H1 (cell line): ENCODE data around the gene FBXO38. TPM values are rescaled to one million over a fixed set of nuclear protein-coding genes. Genes with fewer than 3 reads are reported as not detected.

Source experiments
- SP2 ChIP-seq: IDR thresholded peaks from 2 replicates; pipeline ENCODE4 v1.6.1; 2012; ENCODE audit warnings: mild to moderate bottlenecking, low read length, inconsistent platforms
- TAF7 ChIP-seq: optimal IDR thresholded peaks from 2 replicates; pipeline ENCODE3; 2011; ENCODE audit warnings: low read depth, mild to moderate bottlenecking, inconsistent platforms, low read length, moderate library complexity, borderline replicate concordance
- YY1 ChIP-seq: IDR thresholded peaks from 2 replicates; pipeline ENCODE4 v1.6.1; 2011; ENCODE audit warnings: low read depth, mild to moderate bottlenecking, low read length
- polyA plus RNA-seq, 7 experiments: library from polyadenylated mRNA; depleted of rRNA in 3 of 7; stranded (reverse) in 5 of 7; unstranded in 2 of 7; fragments of >200 nt in 5 of 7; fragments of 200-250 nt in 2 of 7; gene quantifications; 1 replicate in 5 of 7; 2 replicates in 1 of 7; 4 replicates in 1 of 7; pipeline versions ENCODE4 v1.2.1 to v1.2.3, GENCODE V29; 2011 to 2013; ENCODE audit warnings: missing spikeins in 2 of 7, mixed read lengths in 2 of 7
- total RNA-seq: library from RNA; stranded (reverse); fragmentation: NEBNext Ultra II Directional; extraction: Animal tissue kit (Norgen Biotek cat#: 25700); gene quantifications from 2 replicates; pipeline ENCODE4 v1.2.1, GENCODE V29; 2021
- TF ChIP-seq, protein P1 (sequence below): fragments of 300-600 bp; sonication (generic); IDR thresholded peaks from 2 replicates; pipeline ENCODE4 v1.7.1; 2012; ENCODE audit warnings: low read length, moderate library complexity, mild to moderate bottlenecking, inconsistent platforms; ENCODE audit not compliant: insufficient replicate concordance

The FBXO38 gene
- total and polyA plus RNA-seq, 2 of the 8 experiments (the other 6 are each of a cell fraction or from before 2014, with no cell fraction given): 9.1 to 34.3 TPM

DNA sequence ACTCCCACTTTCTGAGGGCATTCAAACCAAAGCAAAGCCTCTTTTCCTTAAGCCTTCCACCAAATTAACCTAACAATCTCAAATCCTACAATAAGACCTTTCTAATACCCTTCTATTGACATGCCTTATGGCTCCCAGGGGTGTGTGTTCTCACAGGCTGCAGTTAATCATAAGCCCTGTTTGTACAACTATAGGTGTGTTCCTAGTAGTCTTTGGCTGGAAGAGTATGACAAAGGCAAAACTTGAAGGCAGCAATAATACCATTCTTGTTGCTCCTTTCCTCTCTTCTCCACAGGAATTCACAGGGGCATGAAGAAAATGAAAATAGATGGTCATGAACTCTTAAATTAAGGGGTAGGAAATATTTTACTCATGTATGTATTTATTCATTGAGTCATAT, 10.9 kb upstream of the FBXO38 start (continued):
- TF ChIP-seq SP2 (no peak), YY1 (no peak), TAF7 (no peak)
- TF ChIP-seq, protein P1, sequence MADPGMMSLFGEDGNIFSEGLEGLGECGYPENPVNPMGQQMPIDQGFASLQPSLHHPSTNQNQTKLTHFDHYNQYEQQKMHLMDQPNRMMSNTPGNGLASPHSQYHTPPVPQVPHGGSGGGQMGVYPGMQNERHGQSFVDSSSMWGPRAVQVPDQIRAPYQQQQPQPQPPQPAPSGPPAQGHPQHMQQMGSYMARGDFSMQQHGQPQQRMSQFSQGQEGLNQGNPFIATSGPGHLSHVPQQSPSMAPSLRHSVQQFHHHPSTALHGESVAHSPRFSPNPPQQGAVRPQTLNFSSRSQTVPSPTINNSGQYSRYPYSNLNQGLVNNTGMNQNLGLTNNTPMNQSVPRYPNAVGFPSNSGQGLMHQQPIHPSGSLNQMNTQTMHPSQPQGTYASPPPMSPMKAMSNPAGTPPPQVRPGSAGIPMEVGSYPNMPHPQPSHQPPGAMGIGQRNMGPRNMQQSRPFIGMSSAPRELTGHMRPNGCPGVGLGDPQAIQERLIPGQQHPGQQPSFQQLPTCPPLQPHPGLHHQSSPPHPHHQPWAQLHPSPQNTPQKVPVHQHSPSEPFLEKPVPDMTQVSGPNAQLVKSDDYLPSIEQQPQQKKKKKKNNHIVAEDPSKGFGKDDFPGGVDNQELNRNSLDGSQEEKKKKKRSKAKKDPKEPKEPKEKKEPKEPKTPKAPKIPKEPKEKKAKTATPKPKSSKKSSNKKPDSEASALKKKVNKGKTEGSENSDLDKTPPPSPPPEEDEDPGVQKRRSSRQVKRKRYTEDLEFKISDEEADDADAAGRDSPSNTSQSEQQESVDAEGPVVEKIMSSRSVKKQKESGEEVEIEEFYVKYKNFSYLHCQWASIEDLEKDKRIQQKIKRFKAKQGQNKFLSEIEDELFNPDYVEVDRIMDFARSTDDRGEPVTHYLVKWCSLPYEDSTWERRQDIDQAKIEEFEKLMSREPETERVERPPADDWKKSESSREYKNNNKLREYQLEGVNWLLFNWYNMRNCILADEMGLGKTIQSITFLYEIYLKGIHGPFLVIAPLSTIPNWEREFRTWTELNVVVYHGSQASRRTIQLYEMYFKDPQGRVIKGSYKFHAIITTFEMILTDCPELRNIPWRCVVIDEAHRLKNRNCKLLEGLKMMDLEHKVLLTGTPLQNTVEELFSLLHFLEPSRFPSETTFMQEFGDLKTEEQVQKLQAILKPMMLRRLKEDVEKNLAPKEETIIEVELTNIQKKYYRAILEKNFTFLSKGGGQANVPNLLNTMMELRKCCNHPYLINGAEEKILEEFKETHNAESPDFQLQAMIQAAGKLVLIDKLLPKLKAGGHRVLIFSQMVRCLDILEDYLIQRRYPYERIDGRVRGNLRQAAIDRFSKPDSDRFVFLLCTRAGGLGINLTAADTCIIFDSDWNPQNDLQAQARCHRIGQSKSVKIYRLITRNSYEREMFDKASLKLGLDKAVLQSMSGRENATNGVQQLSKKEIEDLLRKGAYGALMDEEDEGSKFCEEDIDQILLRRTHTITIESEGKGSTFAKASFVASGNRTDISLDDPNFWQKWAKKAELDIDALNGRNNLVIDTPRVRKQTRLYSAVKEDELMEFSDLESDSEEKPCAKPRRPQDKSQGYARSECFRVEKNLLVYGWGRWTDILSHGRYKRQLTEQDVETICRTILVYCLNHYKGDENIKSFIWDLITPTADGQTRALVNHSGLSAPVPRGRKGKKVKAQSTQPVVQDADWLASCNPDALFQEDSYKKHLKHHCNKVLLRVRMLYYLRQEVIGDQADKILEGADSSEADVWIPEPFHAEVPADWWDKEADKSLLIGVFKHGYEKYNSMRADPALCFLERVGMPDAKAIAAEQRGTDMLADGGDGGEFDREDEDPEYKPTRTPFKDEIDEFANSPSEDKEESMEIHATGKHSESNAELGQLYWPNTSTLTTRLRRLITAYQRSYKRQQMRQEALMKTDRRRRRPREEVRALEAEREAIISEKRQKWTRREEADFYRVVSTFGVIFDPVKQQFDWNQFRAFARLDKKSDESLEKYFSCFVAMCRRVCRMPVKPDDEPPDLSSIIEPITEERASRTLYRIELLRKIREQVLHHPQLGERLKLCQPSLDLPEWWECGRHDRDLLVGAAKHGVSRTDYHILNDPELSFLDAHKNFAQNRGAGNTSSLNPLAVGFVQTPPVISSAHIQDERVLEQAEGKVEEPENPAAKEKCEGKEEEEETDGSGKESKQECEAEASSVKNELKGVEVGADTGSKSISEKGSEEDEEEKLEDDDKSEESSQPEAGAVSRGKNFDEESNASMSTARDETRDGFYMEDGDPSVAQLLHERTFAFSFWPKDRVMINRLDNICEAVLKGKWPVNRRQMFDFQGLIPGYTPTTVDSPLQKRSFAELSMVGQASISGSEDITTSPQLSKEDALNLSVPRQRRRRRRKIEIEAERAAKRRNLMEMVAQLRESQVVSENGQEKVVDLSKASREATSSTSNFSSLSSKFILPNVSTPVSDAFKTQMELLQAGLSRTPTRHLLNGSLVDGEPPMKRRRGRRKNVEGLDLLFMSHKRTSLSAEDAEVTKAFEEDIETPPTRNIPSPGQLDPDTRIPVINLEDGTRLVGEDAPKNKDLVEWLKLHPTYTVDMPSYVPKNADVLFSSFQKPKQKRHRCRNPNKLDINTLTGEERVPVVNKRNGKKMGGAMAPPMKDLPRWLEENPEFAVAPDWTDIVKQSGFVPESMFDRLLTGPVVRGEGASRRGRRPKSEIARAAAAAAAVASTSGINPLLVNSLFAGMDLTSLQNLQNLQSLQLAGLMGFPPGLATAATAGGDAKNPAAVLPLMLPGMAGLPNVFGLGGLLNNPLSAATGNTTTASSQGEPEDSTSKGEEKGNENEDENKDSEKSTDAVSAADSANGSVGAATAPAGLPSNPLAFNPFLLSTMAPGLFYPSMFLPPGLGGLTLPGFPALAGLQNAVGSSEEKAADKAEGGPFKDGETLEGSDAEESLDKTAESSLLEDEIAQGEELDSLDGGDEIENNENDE: no peak
- TF ChIP-seq, all 59 proteins: peak for 0
